Cardiac muscle cell (in vitro differentiated cells and primary cell): ENCODE results near the gene TMED8. TPM values are rescaled to one million over a fixed set of nuclear protein-coding genes. Genes with fewer than 3 reads are reported as not detected.

Experiments
- DNase-seq, 2 donors: peaks; one replicate each; pipeline versions ENCODE4 v3.0.0 to v3.0.0-alpha.2; 2010 to 2017; ENCODE audit warnings: low read depth in 1 of 2, low spot score in 1 of 2
- H3K27ac ChIP-seq: fragments of 200-600 bp; sonication (generic); 2 replicates; pipeline ENCODE4 v1.5.1; 2016
- H3K27me3 ChIP-seq: fragments of 200-600 bp; sonication (generic); 2 replicates; pipeline ENCODE4 v1.6.0; 2016; ENCODE audit warnings: control low read depth
- H3K36me3 ChIP-seq: fragments of 200-600 bp; sonication (generic); 2 replicates; pipeline ENCODE4 v1.5.1; 2016; ENCODE audit warnings: control low read depth
- H3K4me1 ChIP-seq: fragments of 200-600 bp; sonication (generic); 2 replicates; pipeline ENCODE4 v1.8.1; 2017; ENCODE audit warnings: low read depth, mild to moderate bottlenecking, mixed run types
- H3K4me3 ChIP-seq: fragments of 200-600 bp; sonication (generic); 2 replicates; pipeline ENCODE4 v1.5.1; 2016; ENCODE audit warnings: mild to moderate bottlenecking
- H3K9me3 ChIP-seq: fragments of 200-600 bp; sonication (generic); 2 replicates; pipeline ENCODE4 v1.5.1; 2017; ENCODE audit warnings: low read depth, mild to moderate bottlenecking, control low read depth
- CTCF ChIP-seq: IDR thresholded peaks from 2 replicates; pipeline ENCODE4 v1.5.1; 2012; ENCODE audit warnings: low read depth, mild to moderate bottlenecking, low read length
- polyA plus RNA-seq: library from polyadenylated mRNA; unstranded; fragments of >200 nt; fragmentation: Nextera tagmentation; extraction: Ambion mirVana; gene quantifications from 2 replicates; pipeline ENCODE4 v1.2.1, GENCODE V29; 2016
- total RNA-seq: library from RNA; depleted of rRNA; stranded (reverse); fragments of >200 nt; gene quantifications from 2 replicates; pipeline ENCODE4 v1.2.3, GENCODE V29; 2016

Gene TMED8
- total and polyA plus RNA-seq, 2 experiments from 2014 or later, result 3.4 to 8.9 TPM

GRCh38 chr14:77375973-77376770 lies 722 bp downstream of the TMED8 start:
- TF ChIP-seq CTCF, result no peak
- Histone ChIP-seq H3K4me3 (peak overlapping the region; percentile 98), H3K27me3 (no peaks in the 10 kb centered on the region), H3K36me3 (no peaks in the 10 kb centered on the region), H3K9me3 (no peaks in the 10 kb centered on the region), H3K27ac (peak overlapping the region; percentile 86), H3K4me1 (peaks cover 17% of the 10 kb centered on the region)
- peak in 1 of 2 donors; percentile 3 for DNase-seq

DNA sequence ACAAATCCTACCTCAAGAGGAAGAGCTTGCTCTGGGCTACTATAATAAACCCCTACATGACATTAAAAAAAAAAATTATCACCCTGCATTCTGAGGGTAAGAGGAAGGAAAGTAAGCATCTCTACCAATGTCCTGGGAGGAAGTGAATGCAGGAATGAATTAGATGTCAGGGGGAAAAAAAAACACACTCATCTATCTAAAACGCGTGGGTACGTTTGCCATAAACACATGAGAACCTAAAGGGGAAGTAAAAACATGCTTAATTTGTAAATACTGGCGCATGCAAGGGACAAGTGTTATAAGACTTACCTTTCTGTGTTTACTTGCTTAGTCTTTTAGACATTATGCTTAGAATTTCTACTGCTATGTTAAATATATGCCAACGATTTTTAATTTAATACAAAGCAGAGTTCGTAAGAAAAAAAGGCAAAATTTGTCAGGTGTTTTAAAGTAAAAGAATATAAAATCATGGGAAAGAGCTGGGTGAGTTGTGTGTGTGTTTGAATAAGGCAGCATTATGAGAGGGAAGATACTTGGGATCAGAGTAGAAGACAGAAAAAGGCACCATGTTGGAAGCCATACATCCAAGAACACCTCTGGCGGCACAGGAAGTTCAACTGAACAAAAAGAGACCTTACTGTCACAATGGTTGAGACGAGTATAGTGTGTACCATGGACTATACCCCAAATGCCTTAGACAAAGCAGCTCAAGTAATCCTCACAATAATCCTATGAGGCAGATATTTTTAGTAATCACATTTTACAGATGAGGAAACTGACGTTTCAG lies 1.5 kb downstream of the TMED8 start:
- H3K27me3 ChIP-seq, result no peaks in the 10 kb centered on the region
- H3K4me1 ChIP-seq, result peaks cover 17% of the 10 kb centered on the region
- DNase-seq, result no peak
- H3K4me3 ChIP-seq, result peak overlapping the region; percentile 98
- no peak for TF ChIP-seq CTCF
- H3K36me3 ChIP-seq, result no peaks in the 10 kb centered on the region
- H3K9me3 ChIP-seq, result no peaks in the 10 kb centered on the region
- H3K27ac ChIP-seq, result no peak overlapping the region

GRCh38 chr14:77372304-77372841 lies 4.5 kb downstream of the TMED8 start:
- Histone ChIP-seq H3K4me3 (no peak overlapping the region), H3K27ac (peak overlapping the region; percentile 79), H3K36me3 (no peaks in the 10 kb centered on the region), H3K27me3 (no peaks in the 10 kb centered on the region), H3K4me1 (peaks cover 25% of the 10 kb centered on the region), H3K9me3 (no peaks in the 10 kb centered on the region)
- no peak for TF ChIP-seq CTCF
- DNase-seq, result peak in 1 of 2 donors; percentile 18

GRCh38 chr14:77369285-77369684 lies 7.6 kb downstream of the TMED8 start:
- peak in 1 of 2 donors; percentile 12 for DNase-seq
- no peak for TF ChIP-seq CTCF
- peaks cover 17% of the 10 kb centered on the region for H3K4me1 ChIP-seq

DNA sequence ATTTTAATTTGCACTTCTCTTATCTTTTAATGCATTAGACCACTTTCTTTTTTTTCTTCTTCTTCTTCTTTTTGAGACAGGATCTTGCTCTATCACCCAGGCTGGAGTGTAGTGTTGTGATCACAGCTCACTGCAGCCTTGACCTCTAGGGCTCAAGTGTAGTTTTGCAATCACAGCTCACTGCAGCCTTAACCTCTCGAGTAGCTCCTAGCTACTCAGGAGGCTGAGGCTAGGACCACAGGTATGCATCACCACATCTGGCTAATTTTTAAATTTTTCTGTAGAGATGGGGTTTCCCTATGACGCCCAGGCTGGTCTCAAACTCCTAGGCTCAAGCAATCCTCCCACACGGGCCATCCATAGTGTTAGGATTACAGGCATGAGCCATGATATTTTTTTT lies 12.7 kb downstream of the TMED8 start:
- no peaks in the 10 kb centered on the region for H3K9me3 ChIP-seq
- no peak overlapping the region for H3K4me3 ChIP-seq
- H3K27ac ChIP-seq, result no peak overlapping the region
- H3K36me3 ChIP-seq, result no peaks in the 10 kb centered on the region
- TF ChIP-seq CTCF, result no peak
- DNase-seq, result no peak
- peaks cover 4% of the 10 kb centered on the region for H3K4me1 ChIP-seq
- no peaks in the 10 kb centered on the region for H3K27me3 ChIP-seq

More at GRCh38 chr14:77369285-77369684, 7.6 kb downstream of the TMED8 start:
- Histone ChIP-seq H3K9me3 (no peaks in the 10 kb centered on the region), H3K4me3 (no peak overlapping the region), H3K36me3 (no peaks in the 10 kb centered on the region), H3K27ac (peak overlapping the region; percentile 70), H3K27me3 (no peaks in the 10 kb centered on the region)
